ENCODE measurements around the gene LRRK1.

LRRK1 gene

DNA sequence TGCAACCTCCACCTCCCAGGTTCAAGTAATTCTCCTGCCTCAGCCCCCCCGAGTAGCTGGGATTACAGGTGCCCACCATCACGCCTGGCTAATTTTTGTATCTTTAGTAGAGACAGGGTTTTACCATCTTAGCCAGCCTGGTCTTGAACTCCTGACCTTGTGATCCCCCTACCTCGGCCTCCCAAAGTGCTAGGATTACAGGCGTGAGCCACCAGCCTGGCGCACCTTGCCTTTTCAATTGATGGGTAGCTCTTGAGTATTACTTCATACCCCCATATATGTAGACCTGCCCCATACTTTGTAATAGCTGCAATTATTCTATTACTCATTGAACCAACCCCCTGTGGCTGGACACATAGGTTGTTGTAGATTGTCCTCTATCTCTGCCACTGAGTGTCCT is 101.3 kb downstream of the LRRK1 start:
- Histone ChIP-seq H3K4me1 (ENCODE audit: control extremely low read depth in 1 of 4, control insufficient read depth in 4 of 4, insufficient read depth in 4 of 4, low read length in 3 of 4) (peaks cover 2 to 18% (median 5%) of the 10 kb centered on the region in 4 experiments), H3K27ac (ENCODE audit: insufficient read depth in 1 of 2, low read depth in 1 of 2, low read length in 2 of 2, poor library complexity in 1 of 2, severe bottlenecking in 2 of 2) (no peak overlapping the region), H3K9me3 (ENCODE audit: control extremely low read depth in 1 of 5, control insufficient read depth in 4 of 5, insufficient read depth in 2 of 5, low read depth in 1 of 5, low read length in 4 of 5) (no peaks in the 10 kb centered on the region), H3K36me3 (ENCODE audit: control insufficient read depth in 4 of 4, insufficient read depth in 4 of 4, low read length in 3 of 4) (peaks cover 0 to 62% (median 27%) of the 10 kb centered on the region in 4 experiments), H3K4me3 (ENCODE audit: control insufficient read depth in 1 of 7, extremely low read depth in 1 of 7, insufficient read depth in 4 of 7, low read depth in 2 of 7, low read length in 6 of 7) (no peak overlapping the region), H3K27me3 (replicated peaks in 2 of 5; ENCODE audit: control insufficient read depth in 4 of 5, insufficient read depth in 5 of 5, low read length in 4 of 5) (no peaks in the 10 kb centered on the region)
- no peak for DNase-seq
- CTCF ChIA-PET: interaction anchor here (0.7 to 3.6 kb wide), 10 partner anchors 9 to 272 kb away, joined by 3 to 25 read pairs (median 4); no protein-coding TSS in a partner anchor
- POLR2A ChIA-PET: no interaction called here
- 100% methylated on average over 4 of the region's 5 CpGs for WGBS (ENCODE audit: insufficient coverage)

DNA sequence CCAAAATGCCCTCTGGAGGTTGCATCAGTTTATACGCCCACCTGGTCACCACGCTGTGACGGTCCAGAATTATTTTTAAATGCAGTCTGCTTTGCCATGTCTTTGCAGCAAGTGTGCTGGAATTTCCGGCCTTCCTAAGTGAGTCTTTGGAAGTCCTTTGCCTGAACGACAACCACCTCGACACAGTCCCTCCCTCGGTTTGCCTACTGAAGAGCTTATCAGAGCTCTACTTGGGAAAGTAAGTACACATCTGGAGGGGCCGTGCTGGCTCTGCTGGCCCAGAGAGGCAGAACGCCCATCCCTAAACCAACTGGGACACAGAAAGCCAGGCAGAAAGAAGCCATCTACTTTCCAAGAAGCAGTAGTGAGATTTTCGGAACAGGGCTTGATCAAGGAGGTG is 101.8 kb downstream of the LRRK1 start:
- Histone ChIP-seq H3K27me3 (replicated peaks in 2 of 5; ENCODE audit: control insufficient read depth in 4 of 5, insufficient read depth in 5 of 5, low read length in 4 of 5) (no peaks in the 10 kb centered on the region), H3K4me1 (ENCODE audit: control extremely low read depth in 1 of 4, control insufficient read depth in 4 of 4, insufficient read depth in 4 of 4, low read length in 3 of 4) (peaks cover 2 to 18% (median 5%) of the 10 kb centered on the region in 4 experiments), H3K4me3 (ENCODE audit: control insufficient read depth in 1 of 7, extremely low read depth in 1 of 7, insufficient read depth in 4 of 7, low read depth in 2 of 7, low read length in 6 of 7) (no peak overlapping the region), H3K9me3 (ENCODE audit: control extremely low read depth in 1 of 5, control insufficient read depth in 4 of 5, insufficient read depth in 2 of 5, low read depth in 1 of 5, low read length in 4 of 5) (no peaks in the 10 kb centered on the region), H3K36me3 (ENCODE audit: control insufficient read depth in 4 of 4, insufficient read depth in 4 of 4, low read length in 3 of 4) (peaks cover 2 to 63% (median 28%) of the 10 kb centered on the region in 4 experiments), H3K27ac (ENCODE audit: insufficient read depth in 1 of 2, low read depth in 1 of 2, low read length in 2 of 2, poor library complexity in 1 of 2, severe bottlenecking in 2 of 2) (no peak overlapping the region)
- 97% methylated on average over 9 of the region's 10 CpGs for WGBS (ENCODE audit: insufficient coverage)
- CTCF ChIA-PET: interaction anchor here (0.9 to 3.6 kb wide), 10 partner anchors 12 to 272 kb away, joined by 3 to 25 read pairs (median 4); no protein-coding TSS in a partner anchor
- DNase-seq: no peak
- POLR2A ChIA-PET: no interaction called here

DNA sequence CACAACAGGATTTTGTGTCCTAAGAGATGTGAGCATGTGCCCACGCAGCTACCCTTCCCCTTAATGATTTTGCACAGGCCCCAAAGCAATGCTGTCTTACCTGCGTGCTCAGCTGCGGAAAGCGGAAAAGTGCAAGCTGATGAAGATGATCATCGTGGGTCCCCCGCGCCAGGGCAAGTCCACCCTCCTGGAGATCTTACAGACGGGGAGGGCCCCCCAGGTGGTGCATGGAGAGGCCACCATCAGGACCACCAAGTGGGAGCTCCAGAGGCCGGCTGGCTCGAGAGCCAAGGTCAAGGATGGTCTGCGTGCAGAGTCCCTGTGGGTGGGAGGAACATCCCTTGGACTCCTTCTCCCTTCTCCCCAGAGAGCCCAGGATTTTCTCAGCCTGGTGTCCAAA is 103.1 kb downstream of the LRRK1 start:
- WGBS (ENCODE audit: insufficient coverage): 98% methylated on average over 10 of the region's 11 CpGs
- H3K27ac ChIP-seq (ENCODE audit: insufficient read depth in 1 of 2, low read depth in 1 of 2, low read length in 2 of 2, poor library complexity in 1 of 2, severe bottlenecking in 2 of 2): no peak overlapping the region
- H3K9me3 ChIP-seq (ENCODE audit: control extremely low read depth in 1 of 5, control insufficient read depth in 4 of 5, insufficient read depth in 2 of 5, low read depth in 1 of 5, low read length in 4 of 5): no peaks in the 10 kb centered on the region
- H3K36me3 ChIP-seq (ENCODE audit: control insufficient read depth in 4 of 4, insufficient read depth in 4 of 4, low read length in 3 of 4): peaks cover 2 to 63% (median 35%) of the 10 kb centered on the region in 4 experiments
- no peaks in the 10 kb centered on the region for H3K27me3 ChIP-seq (replicated peaks in 2 of 5; ENCODE audit: control insufficient read depth in 4 of 5, insufficient read depth in 5 of 5, low read length in 4 of 5)
- no peak for DNase-seq
- ChIA-PET POLR2A (no interaction called here), CTCF (interaction anchor here (1.3 to 1.4 kb wide), 2 partner anchors 37 to 95 kb away, joined by 3 read pairs; no protein-coding TSS in a partner anchor)
- H3K4me3 ChIP-seq (ENCODE audit: control insufficient read depth in 1 of 7, extremely low read depth in 1 of 7, insufficient read depth in 4 of 7, low read depth in 2 of 7, low read length in 6 of 7): no peak overlapping the region
- peaks cover 2 to 18% (median 5%) of the 10 kb centered on the region in 4 experiments for H3K4me1 ChIP-seq (ENCODE audit: control extremely low read depth in 1 of 4, control insufficient read depth in 4 of 4, insufficient read depth in 4 of 4, low read length in 3 of 4)

DNA sequence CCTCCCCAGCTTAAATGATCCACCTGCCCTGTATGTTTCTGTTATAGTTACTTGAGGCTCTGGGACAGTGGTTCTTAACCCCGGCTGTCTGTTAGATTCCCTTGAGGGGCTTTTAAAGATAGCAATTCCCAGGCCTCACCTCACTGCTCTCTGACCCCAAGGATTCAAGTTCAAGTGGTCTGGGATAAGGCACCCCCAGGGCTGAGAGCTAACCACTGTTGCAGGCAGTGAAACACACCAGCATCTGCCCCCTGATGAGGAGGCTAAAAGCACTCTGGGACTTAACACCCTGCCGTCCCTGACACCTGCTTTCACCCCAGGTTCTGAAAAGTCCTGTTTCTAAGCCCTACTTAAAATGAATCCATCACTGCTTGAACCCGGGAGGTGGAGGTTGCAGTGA is 103.7 kb downstream of the LRRK1 start:
- Histone ChIP-seq H3K4me3 (ENCODE audit: control insufficient read depth in 1 of 7, extremely low read depth in 1 of 7, insufficient read depth in 4 of 7, low read depth in 2 of 7, low read length in 6 of 7) (no peak overlapping the region), H3K27me3 (replicated peaks in 2 of 5; ENCODE audit: control insufficient read depth in 4 of 5, insufficient read depth in 5 of 5, low read length in 4 of 5) (no peaks in the 10 kb centered on the region), H3K4me1 (ENCODE audit: control extremely low read depth in 1 of 4, control insufficient read depth in 4 of 4, insufficient read depth in 4 of 4, low read length in 3 of 4) (peaks cover 2 to 13% (median 5%) of the 10 kb centered on the region in 4 experiments), H3K27ac (ENCODE audit: insufficient read depth in 1 of 2, low read depth in 1 of 2, low read length in 2 of 2, poor library complexity in 1 of 2, severe bottlenecking in 2 of 2) (no peak overlapping the region), H3K9me3 (ENCODE audit: control extremely low read depth in 1 of 5, control insufficient read depth in 4 of 5, insufficient read depth in 2 of 5, low read depth in 1 of 5, low read length in 4 of 5) (no peaks in the 10 kb centered on the region), H3K36me3 (ENCODE audit: control insufficient read depth in 4 of 4, insufficient read depth in 4 of 4, low read length in 3 of 4) (peaks cover 2 to 67% (median 40%) of the 10 kb centered on the region in 4 experiments)
- WGBS (ENCODE audit: insufficient coverage): 100% methylated on average over 3 of the region's 3 CpGs
- DNase-seq: no peak
- ChIA-PET CTCF (interaction anchor here (0.5 to 1.3 kb wide), 2 partner anchors 36 to 225 kb away, joined by 3 read pairs; no protein-coding TSS in a partner anchor), POLR2A (no interaction called here)

DNA sequence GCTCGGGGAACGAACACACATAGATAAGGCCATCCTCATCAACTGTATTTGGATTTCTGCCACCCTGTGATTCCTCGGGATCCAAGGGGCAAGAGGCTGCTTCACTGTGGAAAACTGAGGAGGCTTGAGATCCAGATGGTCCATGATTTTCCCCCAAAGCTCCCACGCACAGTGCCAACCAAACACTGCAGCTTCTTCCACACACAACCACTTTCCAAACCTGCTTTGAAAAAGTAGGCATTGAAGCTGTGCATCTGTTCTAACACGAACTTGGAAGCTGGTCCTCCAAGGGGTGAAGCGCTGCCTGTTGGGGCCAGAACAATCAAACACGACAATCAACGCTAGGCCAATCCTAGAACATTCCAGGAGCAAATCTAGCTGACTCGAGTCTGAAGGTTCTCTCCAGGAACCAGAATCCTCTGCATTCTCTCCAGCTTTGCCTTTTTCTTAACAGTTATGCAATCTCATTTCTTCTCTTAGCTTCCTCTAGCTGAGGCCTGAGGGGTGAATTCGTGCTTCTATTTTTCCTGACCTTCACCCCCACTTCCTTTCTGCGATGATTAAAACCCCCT is 104.4 kb downstream of the LRRK1 start:
- Histone ChIP-seq H3K27me3 (replicated peaks in 2 of 5; ENCODE audit: control insufficient read depth in 4 of 5, insufficient read depth in 5 of 5, low read length in 4 of 5) (no peaks in the 10 kb centered on the region), H3K27ac (ENCODE audit: insufficient read depth in 1 of 2, low read depth in 1 of 2, low read length in 2 of 2, poor library complexity in 1 of 2, severe bottlenecking in 2 of 2) (no peak overlapping the region), H3K4me3 (ENCODE audit: control insufficient read depth in 1 of 7, extremely low read depth in 1 of 7, insufficient read depth in 4 of 7, low read depth in 2 of 7, low read length in 6 of 7) (no peak overlapping the region), H3K4me1 (ENCODE audit: control extremely low read depth in 1 of 4, control insufficient read depth in 4 of 4, insufficient read depth in 4 of 4, low read length in 3 of 4) (peaks cover 0 to 6% (median 1%) of the 10 kb centered on the region in 4 experiments), H3K36me3 (ENCODE audit: control insufficient read depth in 4 of 4, insufficient read depth in 4 of 4, low read length in 3 of 4) (peaks cover 2 to 73% (median 43%) of the 10 kb centered on the region in 4 experiments), H3K9me3 (ENCODE audit: control extremely low read depth in 1 of 5, control insufficient read depth in 4 of 5, insufficient read depth in 2 of 5, low read depth in 1 of 5, low read length in 4 of 5) (no peaks in the 10 kb centered on the region)
- ChIA-PET POLR2A (no interaction called here), CTCF (interaction anchor here (0.5 to 1.4 kb wide), 6 partner anchors 8 to 244 kb away, joined by 3 to 6 read pairs (median 3); no protein-coding TSS in a partner anchor)
- no peak for DNase-seq
- 92% methylated on average over 9 of the region's 11 CpGs for WGBS (ENCODE audit: insufficient coverage)

DNA sequence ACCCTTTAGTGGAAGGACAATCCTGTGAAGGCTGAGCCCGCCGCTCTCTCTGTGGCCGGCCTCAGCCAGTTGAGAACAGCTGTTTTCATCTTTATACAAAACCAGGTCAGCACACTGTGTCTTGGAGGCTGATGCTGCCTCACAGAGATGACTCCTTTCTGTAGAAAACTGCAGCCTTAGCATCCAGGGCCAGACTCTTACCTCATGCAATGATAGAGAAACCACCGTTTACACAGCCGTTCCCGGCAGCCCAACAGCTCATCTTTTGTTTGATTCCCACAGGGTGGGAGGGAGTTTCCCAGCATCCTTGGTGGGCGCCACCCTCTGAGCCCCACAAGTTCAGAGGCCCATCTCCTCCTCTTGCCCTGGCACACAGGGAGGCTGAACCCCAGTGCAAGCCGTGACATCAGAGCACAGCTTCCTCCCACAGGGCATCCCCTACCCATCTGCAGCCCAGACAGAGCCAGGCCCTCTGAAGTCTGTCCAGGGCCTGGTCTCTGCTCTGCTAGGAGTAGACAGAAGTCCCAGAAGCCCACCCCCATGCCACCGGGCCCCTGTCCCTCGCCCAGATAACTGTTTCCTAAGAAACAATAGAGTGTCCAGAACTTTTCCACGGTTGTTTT is 105.0 kb downstream of the LRRK1 start:
- Histone ChIP-seq H3K4me3 (ENCODE audit: control insufficient read depth in 1 of 7, extremely low read depth in 1 of 7, insufficient read depth in 4 of 7, low read depth in 2 of 7, low read length in 6 of 7) (no peak overlapping the region), H3K27me3 (replicated peaks in 2 of 5; ENCODE audit: control insufficient read depth in 4 of 5, insufficient read depth in 5 of 5, low read length in 4 of 5) (no peaks in the 10 kb centered on the region), H3K4me1 (ENCODE audit: control extremely low read depth in 1 of 4, control insufficient read depth in 4 of 4, insufficient read depth in 4 of 4, low read length in 3 of 4) (peaks cover 0 to 6% (median 1%) of the 10 kb centered on the region in 4 experiments), H3K27ac (ENCODE audit: insufficient read depth in 1 of 2, low read depth in 1 of 2, low read length in 2 of 2, poor library complexity in 1 of 2, severe bottlenecking in 2 of 2) (no peak overlapping the region), H3K36me3 (ENCODE audit: control insufficient read depth in 4 of 4, insufficient read depth in 4 of 4, low read length in 3 of 4) (peaks cover 2 to 79% (median 49%) of the 10 kb centered on the region in 4 experiments), H3K9me3 (ENCODE audit: control extremely low read depth in 1 of 5, control insufficient read depth in 4 of 5, insufficient read depth in 2 of 5, low read depth in 1 of 5, low read length in 4 of 5) (no peaks in the 10 kb centered on the region)
- ChIA-PET CTCF (interaction anchor here (0.9 to 1.4 kb wide), 4 partner anchors 8 to 244 kb away, joined by 3 to 6 read pairs (median 4); no protein-coding TSS in a partner anchor), POLR2A (no interaction called here)
- DNase-seq: no peak
- 93% methylated on average over 11 of the region's 11 CpGs for WGBS (ENCODE audit: insufficient coverage)
